Measurements from ENCODE around the gene EMC6. TPM values are rescaled to one million over a fixed set of nuclear protein-coding genes. Genes with fewer than 3 reads are reported as not detected.

EMC6 gene
- polyA plus RNA-seq, 1 of the 3 experiments (the other 2 are of a cell fraction), result 56.6 TPM

DNA sequence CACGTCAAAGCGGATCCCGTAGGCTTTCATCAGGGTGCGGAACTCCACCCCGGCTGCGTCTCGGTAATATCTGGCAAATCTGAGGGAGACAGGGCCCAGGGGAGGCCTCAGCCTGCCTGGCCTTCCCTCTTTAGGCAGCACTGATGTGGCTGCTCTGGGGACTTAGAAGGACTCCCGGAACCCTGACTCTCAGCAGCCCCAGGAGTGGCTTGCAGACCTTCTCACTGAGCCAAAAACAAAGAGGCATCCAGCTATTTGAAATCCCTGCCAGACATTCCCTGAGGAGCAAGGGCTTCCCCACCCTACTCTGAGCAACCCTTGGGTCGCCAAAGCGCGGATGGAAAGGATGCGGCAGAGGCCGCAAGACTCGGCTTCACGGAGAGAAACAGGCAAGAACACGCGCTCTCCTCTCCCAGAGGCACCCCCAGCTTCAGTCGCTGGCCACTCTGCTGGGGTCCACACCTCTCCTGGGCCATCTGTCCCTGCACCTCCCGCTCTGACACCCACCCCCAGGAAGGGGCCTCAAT lies 19.5 kb downstream of the EMC6 start:
- Histone ChIP-seq H4K20me1 (ENCODE audit: insufficient read depth) (no peaks in the 10 kb centered on the region), H3K4me1 (ENCODE audit: control insufficient read depth in 1 of 2, insufficient read depth in 2 of 2, low read depth in 1 of 2, low read length in 1 of 2) (no peaks in the 10 kb centered on the region), H3K79me2 (ENCODE audit: insufficient read depth) (no peaks in the 10 kb centered on the region), H3K27me3 (ENCODE audit: insufficient read depth) (no peaks in the 10 kb centered on the region), H3K27ac (ENCODE audit: low read depth in 2 of 2, low read length in 1 of 2) (no peak overlapping the region), H2AFZ (ENCODE audit: low read depth) (no peak overlapping the region), H3K9me2 (no peaks in the 10 kb centered on the region), H3K9ac (no peak overlapping the region), H3K9me3 (no peaks in the 10 kb centered on the region), H3K36me3 (replicated peaks in 1 of 2; ENCODE audit: control insufficient read depth in 1 of 2, insufficient read depth in 2 of 2, low read length in 1 of 2) (no peaks in the 10 kb centered on the region), H3F3A (replicated peaks; ENCODE audit: insufficient read depth) (no peaks in the 10 kb centered on the region), H3K4me2 (no peak overlapping the region), H3K4me3 (ENCODE audit: low read depth in 2 of 2, low read length in 1 of 2) (no peak overlapping the region)
- POLR2A ChIA-PET, result no interaction called here
- CTCF ChIA-PET, result no interaction called here
- TF ChIP-seq NFIC (IDR thresholded peaks at IDR 0.05; ENCODE audit: borderline replicate concordance) (no peak), USF1 (IDR thresholded peaks at IDR 0.05; ENCODE audit: borderline replicate concordance, low read depth) (no peak), NRF1 (IDR thresholded peaks at IDR 0.05; ENCODE audit: low read depth, low read length) (no peak), IRF3 (IDR thresholded peaks at IDR 0.05; ENCODE audit: low read depth, low read length) (no peak), ELF1 (IDR thresholded peaks at IDR 0.05) (no peak), GATA2 (CRISPR knock-in tag; IDR thresholded peaks at IDR 0.05) (no peak), MAX (IDR thresholded peaks at IDR 0.05; ENCODE audit: low read depth) (no peak), RCOR1 (IDR thresholded peaks at IDR 0.05; ENCODE audit: low read length) (no peak), RFX5 (IDR thresholded peaks at IDR 0.05; ENCODE audit: low read length) (no peak), PBX3 (IDR thresholded peaks at IDR 0.05) (no peak), YY1 (IDR thresholded peaks at IDR 0.05; ENCODE audit: low read depth) (no peak), SMC3 (IDR thresholded peaks at IDR 0.05; ENCODE audit: low read depth, low read length) (no peak), FOXJ3 (CRISPR knock-in tag; IDR thresholded peaks at IDR 0.05) (no peak), SIN3A (IDR thresholded peaks at IDR 0.05; ENCODE audit: borderline replicate concordance, low read depth, low read length) (no peak), RAD21 (IDR thresholded peaks at IDR 0.05; ENCODE audit: low read length) (no peak), GABPA (IDR thresholded peaks at IDR 0.05; ENCODE audit: low read depth) (no peak)
- TF ChIP-seq, protein P1, sequence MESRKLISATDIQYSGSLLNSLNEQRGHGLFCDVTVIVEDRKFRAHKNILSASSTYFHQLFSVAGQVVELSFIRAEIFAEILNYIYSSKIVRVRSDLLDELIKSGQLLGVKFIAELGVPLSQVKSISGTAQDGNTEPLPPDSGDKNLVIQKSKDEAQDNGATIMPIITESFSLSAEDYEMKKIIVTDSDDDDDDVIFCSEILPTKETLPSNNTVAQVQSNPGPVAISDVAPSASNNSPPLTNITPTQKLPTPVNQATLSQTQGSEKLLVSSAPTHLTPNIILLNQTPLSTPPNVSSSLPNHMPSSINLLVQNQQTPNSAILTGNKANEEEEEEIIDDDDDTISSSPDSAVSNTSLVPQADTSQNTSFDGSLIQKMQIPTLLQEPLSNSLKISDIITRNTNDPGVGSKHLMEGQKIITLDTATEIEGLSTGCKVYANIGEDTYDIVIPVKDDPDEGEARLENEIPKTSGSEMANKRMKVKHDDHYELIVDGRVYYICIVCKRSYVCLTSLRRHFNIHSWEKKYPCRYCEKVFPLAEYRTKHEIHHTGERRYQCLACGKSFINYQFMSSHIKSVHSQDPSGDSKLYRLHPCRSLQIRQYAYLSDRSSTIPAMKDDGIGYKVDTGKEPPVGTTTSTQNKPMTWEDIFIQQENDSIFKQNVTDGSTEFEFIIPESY (IDR thresholded peaks at IDR 0.05; ENCODE audit: borderline replicate concordance, low read depth), result no peak
- TF ChIP-seq, protein P2, sequence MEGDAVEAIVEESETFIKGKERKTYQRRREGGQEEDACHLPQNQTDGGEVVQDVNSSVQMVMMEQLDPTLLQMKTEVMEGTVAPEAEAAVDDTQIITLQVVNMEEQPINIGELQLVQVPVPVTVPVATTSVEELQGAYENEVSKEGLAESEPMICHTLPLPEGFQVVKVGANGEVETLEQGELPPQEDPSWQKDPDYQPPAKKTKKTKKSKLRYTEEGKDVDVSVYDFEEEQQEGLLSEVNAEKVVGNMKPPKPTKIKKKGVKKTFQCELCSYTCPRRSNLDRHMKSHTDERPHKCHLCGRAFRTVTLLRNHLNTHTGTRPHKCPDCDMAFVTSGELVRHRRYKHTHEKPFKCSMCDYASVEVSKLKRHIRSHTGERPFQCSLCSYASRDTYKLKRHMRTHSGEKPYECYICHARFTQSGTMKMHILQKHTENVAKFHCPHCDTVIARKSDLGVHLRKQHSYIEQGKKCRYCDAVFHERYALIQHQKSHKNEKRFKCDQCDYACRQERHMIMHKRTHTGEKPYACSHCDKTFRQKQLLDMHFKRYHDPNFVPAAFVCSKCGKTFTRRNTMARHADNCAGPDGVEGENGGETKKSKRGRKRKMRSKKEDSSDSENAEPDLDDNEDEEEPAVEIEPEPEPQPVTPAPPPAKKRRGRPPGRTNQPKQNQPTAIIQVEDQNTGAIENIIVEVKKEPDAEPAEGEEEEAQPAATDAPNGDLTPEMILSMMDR (IDR thresholded peaks at IDR 0.05), result no peak
- TF ChIP-seq, protein P3, sequence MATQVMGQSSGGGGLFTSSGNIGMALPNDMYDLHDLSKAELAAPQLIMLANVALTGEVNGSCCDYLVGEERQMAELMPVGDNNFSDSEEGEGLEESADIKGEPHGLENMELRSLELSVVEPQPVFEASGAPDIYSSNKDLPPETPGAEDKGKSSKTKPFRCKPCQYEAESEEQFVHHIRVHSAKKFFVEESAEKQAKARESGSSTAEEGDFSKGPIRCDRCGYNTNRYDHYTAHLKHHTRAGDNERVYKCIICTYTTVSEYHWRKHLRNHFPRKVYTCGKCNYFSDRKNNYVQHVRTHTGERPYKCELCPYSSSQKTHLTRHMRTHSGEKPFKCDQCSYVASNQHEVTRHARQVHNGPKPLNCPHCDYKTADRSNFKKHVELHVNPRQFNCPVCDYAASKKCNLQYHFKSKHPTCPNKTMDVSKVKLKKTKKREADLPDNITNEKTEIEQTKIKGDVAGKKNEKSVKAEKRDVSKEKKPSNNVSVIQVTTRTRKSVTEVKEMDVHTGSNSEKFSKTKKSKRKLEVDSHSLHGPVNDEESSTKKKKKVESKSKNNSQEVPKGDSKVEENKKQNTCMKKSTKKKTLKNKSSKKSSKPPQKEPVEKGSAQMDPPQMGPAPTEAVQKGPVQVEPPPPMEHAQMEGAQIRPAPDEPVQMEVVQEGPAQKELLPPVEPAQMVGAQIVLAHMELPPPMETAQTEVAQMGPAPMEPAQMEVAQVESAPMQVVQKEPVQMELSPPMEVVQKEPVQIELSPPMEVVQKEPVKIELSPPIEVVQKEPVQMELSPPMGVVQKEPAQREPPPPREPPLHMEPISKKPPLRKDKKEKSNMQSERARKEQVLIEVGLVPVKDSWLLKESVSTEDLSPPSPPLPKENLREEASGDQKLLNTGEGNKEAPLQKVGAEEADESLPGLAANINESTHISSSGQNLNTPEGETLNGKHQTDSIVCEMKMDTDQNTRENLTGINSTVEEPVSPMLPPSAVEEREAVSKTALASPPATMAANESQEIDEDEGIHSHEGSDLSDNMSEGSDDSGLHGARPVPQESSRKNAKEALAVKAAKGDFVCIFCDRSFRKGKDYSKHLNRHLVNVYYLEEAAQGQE (IDR thresholded peaks at IDR 0.05; ENCODE audit: low read depth, low read length), result no peak
- TF ChIP-seq, protein P4, sequence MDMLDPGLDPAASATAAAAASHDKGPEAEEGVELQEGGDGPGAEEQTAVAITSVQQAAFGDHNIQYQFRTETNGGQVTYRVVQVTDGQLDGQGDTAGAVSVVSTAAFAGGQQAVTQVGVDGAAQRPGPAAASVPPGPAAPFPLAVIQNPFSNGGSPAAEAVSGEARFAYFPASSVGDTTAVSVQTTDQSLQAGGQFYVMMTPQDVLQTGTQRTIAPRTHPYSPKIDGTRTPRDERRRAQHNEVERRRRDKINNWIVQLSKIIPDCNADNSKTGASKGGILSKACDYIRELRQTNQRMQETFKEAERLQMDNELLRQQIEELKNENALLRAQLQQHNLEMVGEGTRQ (IDR thresholded peaks at IDR 0.05; ENCODE audit: borderline replicate concordance, low read depth, low read length), result no peak
- DNase-seq, result peak; percentile 27
- 93% methylated on average over 11 of the region's 19 CpGs for WGBS (ENCODE audit: low lambda C conversion rate)

Data from SK-N-SH (cell line).